BLaER1 (cell line): ENCODE data around the gene SLCO1B1.

Source experiments
- H3K27ac ChIP-seq: shearing (Covaris generic); formaldehyde crosslinking; 2 replicates; pipeline ENCODE4 v1.8.1; 2022
- H3K27me3 ChIP-seq: shearing (Covaris generic); formaldehyde crosslinking; 2 replicates; pipeline ENCODE4 v1.8.1; 2022
- H3K36me3 ChIP-seq: shearing (Covaris generic); formaldehyde crosslinking; 2 replicates; pipeline ENCODE4 v1.8.1; 2022
- H3K4me1 ChIP-seq: shearing (Covaris generic); formaldehyde crosslinking; 2 replicates; pipeline ENCODE4 v1.8.1; 2022
- H3K4me2 ChIP-seq: shearing (Covaris generic); formaldehyde crosslinking; 2 replicates; pipeline ENCODE4 v1.8.1; 2022
- H3K4me3 ChIP-seq: shearing (Covaris generic); formaldehyde crosslinking; 2 replicates; pipeline ENCODE4 v1.8.1; 2022
- H3K9ac ChIP-seq: shearing (Covaris generic); formaldehyde crosslinking; 2 replicates; pipeline ENCODE4 v1.8.1; 2022
- H3K9me3 ChIP-seq: shearing (Covaris generic); formaldehyde crosslinking; 2 replicates; pipeline ENCODE4 v1.8.1; 2022
- H4K20me1 ChIP-seq: shearing (Covaris generic); formaldehyde crosslinking; 2 replicates; pipeline ENCODE4 v1.8.1; 2022
- Cebpa-rat ChIP-seq: shearing (Covaris generic); IDR thresholded peaks from 2 replicates; pipeline ENCODE4 v1.8.1; 2022

The SLCO1B1 gene

DNA sequence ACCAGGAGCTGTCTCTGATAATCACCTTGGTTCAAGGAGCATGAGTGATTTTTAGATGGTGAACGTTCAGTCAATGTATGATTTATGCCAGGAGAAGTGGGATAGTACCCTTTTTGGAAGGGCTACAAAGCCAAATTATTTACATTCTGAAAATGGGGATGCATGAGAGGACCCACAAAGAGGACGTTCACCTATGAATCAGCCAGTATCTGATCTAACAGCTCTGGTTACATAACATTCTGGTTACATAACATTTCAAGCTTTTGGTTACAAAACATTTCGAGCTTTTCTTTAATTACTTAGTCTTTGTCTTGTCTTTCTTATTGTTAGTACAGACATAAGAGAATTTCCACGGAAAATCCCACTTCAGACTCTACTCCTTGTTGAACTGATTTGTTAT lies 134.9 kb downstream of the SLCO1B1 start:
- H3K9ac ChIP-seq: no peak overlapping the region
- no peaks in the 10 kb centered on the region for H3K27me3 ChIP-seq
- no peak for TF ChIP-seq Cebpa-rat
- no peak overlapping the region for H3K4me2 ChIP-seq
- no peaks in the 10 kb centered on the region for H3K9me3 ChIP-seq
- H3K4me1 ChIP-seq: no peaks in the 10 kb centered on the region
- H3K36me3 ChIP-seq: no peaks in the 10 kb centered on the region
- no peak overlapping the region for H3K27ac ChIP-seq
- no peaks in the 10 kb centered on the region for H4K20me1 ChIP-seq
- H3K4me3 ChIP-seq: no peak overlapping the region

DNA sequence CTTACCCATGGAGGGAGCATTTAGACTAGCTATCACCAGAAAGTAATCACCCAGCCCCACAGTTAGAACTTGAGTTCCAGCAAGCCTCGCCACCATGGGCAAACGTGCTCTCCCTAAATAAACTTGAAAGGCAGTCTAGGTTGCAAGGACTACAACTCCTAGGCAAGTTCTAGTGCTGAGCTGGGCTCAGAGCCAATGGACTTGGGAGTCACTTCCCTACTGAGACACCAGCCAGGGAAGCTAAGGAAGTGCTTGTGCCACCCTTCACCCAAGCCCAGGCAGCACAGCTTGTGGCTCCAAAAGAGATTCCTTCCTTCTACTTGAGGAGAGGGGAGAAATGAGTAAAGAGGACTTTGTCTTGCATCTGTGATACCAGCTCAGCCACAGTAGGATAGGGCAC lies 145.8 kb downstream of the SLCO1B1 start:
- Histone ChIP-seq H3K36me3 (no peaks in the 10 kb centered on the region), H3K9ac (no peak overlapping the region), H4K20me1 (no peaks in the 10 kb centered on the region), H3K4me1 (no peaks in the 10 kb centered on the region), H3K4me3 (no peak overlapping the region), H3K27me3 (no peaks in the 10 kb centered on the region), H3K27ac (no peak overlapping the region), H3K4me2 (no peak overlapping the region), H3K9me3 (no peaks in the 10 kb centered on the region)
- TF ChIP-seq Cebpa-rat: no peak
